GM10266 (cell line): ENCODE results near the gene CXCR5.

ENCODE experiments used
- DNase-seq: peaks from one replicate; pipeline ENCODE4 v3.0.0; 2012; ENCODE audit errors: extremely low spot score
- TF ChIP-seq, protein P1 (sequence below): IDR thresholded peaks from 2 replicates; pipeline ENCODE4 v1.5.1; 2012; ENCODE audit warnings: mild to moderate bottlenecking, low read depth; ENCODE audit not compliant: control insufficient read depth, insufficient read depth; ENCODE audit errors: missing control alignments

Gene CXCR5

DNA sequence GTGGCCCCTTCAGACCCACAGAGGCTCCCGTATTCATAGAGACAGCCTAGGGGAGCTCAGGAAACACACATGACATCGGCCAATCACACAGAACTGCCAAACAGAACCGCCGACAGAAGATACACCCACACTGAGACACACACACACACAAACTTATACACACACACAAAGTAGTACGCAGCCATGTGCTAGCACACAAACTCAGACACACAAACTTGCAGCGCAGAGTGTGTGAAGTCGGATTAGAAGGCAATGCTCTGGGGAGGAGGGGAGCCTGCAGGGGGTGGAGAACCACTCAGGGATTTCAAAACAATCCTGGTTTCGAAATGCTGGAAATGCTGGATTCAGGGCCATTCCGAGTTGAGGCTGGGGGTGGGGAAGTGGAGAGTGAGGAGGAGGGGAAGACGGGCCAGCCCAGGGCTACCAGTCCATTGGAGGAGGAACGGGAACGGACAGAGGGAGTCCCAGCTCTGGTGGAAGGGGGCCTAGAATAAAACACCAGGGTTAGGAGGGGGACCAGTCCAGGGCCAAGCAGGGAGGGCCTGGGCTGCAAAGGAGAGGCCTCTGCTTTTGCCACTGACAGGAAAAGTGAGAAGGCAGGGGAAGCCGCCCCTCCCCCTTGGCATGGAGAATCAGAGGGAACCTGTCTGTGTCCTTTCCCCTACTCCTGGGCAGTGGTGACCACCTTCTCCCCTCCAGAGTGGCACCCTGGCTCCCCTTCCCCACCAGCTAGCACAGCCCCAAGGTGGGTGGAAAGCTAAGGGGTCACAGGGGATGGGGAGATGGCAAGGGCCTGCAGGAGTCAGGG is 37.6 kb downstream of the CXCR5 start:
- no peak for DNase-seq
- TF ChIP-seq, protein P1, sequence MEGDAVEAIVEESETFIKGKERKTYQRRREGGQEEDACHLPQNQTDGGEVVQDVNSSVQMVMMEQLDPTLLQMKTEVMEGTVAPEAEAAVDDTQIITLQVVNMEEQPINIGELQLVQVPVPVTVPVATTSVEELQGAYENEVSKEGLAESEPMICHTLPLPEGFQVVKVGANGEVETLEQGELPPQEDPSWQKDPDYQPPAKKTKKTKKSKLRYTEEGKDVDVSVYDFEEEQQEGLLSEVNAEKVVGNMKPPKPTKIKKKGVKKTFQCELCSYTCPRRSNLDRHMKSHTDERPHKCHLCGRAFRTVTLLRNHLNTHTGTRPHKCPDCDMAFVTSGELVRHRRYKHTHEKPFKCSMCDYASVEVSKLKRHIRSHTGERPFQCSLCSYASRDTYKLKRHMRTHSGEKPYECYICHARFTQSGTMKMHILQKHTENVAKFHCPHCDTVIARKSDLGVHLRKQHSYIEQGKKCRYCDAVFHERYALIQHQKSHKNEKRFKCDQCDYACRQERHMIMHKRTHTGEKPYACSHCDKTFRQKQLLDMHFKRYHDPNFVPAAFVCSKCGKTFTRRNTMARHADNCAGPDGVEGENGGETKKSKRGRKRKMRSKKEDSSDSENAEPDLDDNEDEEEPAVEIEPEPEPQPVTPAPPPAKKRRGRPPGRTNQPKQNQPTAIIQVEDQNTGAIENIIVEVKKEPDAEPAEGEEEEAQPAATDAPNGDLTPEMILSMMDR, result no peak

DNA sequence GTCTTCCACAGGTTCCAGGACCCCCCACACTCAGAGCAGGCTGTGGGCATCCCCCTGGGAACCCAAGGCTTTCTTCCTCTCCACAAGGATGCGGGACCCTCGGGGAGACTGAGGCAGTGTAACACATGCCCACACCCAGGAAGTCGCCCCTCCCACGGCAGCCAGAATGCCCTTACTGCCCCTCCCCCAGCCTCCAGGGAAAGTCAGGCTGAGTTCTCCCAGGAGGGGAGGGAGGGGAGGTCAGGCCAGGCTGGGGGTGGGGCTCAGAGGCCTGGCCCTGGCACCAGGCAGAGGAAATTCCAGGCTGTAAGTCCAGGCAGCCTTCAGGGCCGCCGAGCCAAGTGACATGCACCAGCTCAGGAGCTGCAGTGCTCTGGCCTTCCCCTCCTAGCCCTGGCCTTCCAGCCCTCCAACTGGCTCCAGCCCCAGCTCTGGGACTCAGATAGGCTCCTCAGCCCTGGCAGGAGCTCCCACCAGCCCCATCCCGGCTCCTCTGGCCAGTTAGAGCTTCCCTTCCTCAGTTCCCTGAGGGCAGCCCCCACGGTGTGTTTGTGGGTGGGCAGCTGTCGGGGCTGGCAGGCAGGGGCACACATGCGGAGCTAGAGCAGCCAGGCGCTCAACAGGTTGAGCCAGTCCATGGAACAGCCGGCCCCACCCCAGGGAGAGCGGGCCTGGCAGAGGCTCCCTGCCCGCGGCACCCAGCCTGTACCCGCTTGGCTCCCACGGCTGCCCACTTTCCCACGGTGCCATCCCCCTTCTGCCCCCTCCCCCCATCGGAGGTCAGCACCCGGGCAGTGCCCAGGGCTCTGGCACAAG is 38.4 kb downstream of the CXCR5 start:
- TF ChIP-seq, protein P1, result no peak
- no peak for DNase-seq

DNA sequence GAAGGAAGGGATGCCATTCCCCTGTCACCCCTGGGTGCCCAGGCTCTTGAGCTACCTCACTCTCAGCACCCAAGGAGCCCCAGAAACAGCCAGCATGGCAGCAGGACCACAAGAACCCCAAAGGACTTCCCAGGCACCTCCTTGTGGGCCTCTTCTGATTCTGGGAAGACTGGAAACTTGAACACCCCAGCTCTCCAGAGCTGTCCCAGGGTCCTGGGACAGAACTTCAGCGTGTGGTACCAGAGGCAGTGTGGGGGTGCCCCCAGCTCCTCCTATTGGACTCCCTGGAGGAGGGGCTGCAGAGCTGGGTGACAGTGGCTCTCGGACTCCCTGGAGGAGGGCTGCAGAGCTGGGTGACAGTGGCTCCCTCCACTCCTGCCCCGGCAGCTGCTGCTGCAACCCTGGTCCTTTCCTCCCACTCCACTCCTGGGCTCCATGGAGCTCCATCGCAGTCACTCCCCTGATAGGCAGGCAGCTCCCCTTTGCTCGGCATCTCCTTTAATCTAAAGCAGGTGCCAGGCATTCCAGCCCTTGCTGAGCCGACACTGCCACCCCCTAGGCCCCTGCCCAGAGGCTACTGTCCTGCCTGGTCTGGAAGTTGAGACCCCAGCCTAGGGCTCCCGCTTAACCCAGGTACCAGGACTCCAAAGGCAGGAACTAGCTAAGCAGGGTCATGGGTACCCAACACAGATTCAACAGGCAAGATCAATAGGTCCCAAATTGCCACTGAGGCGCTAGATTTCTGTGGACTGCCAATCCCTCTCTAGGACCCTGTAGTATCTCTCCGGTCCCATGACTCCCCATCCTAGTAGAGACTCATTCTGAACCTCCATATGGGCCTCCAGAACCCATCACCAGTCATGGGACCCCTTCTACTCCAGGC is 39.3 kb downstream of the CXCR5 start:
- DNase-seq, result peak; percentile 10
- TF ChIP-seq, protein P1, result no peak

DNA sequence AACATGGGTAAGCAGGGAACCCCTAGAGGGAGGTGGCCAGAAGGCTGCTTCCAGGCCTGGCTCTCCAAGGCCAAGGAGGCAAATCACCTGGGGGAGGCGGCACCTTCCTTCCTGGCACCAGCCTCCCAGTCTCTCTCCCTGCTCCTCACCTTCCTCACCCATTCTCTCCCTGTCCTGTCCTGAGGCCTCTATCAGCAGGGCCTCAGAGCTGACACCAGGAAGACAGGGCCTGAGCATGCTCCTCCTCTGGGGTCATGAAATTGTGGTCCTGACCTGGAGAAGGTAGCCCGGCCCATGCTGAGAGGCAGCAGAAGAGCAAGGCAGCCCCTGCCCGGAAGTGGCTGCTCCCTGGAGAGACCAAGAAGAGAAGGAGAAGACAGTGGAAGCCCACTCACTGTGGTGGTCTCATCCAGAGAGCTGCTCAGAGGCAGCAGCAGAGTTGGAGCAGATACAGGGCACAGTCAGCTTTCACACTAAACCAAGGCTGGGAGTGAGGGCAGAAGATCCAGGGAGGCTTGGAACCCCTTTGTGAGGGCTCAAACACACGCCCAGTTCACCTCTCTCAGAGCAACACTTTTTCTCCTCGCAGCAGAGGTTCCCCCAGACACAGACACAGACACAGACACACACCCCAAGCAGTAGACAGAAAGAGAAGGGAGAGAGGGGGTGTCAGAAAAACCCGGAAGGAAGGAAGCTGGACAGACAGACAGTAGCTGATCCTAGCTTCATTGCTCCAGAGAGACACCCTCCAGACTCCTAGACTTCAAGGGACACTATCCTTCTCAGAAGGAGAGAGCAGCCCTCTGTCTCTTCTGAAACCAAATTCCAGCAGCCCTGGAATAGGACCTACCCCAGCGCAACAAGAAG is 40.3 kb downstream of the CXCR5 start:
- DNase-seq, result no peak
- TF ChIP-seq, protein P1, result no peak

DNA sequence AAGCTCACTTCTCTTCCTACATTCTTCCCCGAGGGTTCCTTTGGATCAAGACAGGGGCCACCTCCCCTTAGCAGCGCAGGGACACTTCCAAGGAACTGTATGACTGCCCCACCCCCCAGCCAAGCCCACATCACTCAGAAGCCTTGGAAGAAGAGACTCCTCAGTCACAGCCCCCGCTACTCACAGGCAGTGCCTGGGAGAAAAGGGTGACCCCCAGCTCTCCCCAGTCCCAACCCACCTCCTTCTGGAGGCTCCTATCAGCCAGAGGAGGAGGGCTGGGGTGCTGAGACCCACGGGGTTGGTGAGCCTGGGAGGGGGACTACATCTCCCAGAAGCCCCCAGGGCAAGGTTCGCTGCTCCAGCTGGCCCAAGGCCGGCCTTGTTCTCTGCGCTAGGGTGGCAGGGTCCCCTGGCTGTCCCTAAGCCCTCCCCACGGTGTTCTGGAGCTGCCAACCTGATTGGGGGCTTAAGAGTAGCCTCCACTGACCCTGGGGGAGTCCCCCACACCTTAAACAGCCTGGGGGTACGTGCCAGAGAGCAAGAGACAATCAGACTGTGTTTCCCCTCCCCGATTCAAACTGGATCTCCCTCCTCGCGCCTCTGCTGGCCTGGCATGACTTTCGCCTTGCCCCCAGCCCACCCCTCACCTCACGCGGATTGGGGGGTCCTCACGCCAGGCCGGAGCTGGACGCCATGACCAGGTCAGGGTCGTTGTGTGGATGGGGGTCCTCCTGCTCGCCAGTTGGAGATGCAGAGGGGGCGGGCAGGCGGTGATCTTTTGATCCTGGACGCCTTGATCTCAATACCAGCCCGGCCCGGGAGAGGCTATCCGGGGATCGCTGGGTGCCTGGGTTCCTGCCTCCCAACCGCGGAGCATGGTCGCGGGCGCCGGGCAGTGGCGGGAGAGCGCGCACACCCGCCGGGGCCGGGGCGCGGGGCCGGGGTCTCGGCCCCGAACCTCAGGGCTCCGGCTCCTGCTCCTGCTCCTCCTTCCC is 41.2 kb downstream of the CXCR5 start:
- DNase-seq, result peak; percentile 88

More for the DNA sequence above, 41.2 kb downstream of the CXCR5 start:
- TF ChIP-seq, protein P1, result no peak
